ENCODE data around the gene ZNF346. TPM values are rescaled to one million over a fixed set of nuclear protein-coding genes. Genes with fewer than 3 reads are reported as not detected.
A peak's percentile ranks its signal among the peaks of the same experiment; 100 is the strongest.

The ZNF346 gene
- total RNA-seq, 2 donors from 2014 or later, result 9.1 to 11.2 TPM

- Histone ChIP-seq H3K4me1 (no peaks in the 10 kb centered on the region), H3K9me3 (no peaks in the 10 kb centered on the region), H3K36me3 (no peaks in the 10 kb centered on the region), H3K27me3 (no peaks in the 10 kb centered on the region), H3K4me3 (no peak overlapping the region), H3K9ac (ENCODE audit: low read depth in 2 of 2, low read length in 2 of 2) (no peak overlapping the region), H3K27ac (no peak overlapping the region)
- TF ChIP-seq CTCF (IDR thresholded peaks at IDR 0.05), result no peak
- intact Hi-C loops (cut with DNase I), result loop anchor here (2.0 to 10.0 kb wide), 3 partner anchors 33 to 453 kb away; partner anchors contain the start of gene MXD3
- DNase-seq, result no peak
Measured at GRCh38 chr5:177109810-177110209, 87.3 kb downstream of the ZNF346 start.

DNA sequence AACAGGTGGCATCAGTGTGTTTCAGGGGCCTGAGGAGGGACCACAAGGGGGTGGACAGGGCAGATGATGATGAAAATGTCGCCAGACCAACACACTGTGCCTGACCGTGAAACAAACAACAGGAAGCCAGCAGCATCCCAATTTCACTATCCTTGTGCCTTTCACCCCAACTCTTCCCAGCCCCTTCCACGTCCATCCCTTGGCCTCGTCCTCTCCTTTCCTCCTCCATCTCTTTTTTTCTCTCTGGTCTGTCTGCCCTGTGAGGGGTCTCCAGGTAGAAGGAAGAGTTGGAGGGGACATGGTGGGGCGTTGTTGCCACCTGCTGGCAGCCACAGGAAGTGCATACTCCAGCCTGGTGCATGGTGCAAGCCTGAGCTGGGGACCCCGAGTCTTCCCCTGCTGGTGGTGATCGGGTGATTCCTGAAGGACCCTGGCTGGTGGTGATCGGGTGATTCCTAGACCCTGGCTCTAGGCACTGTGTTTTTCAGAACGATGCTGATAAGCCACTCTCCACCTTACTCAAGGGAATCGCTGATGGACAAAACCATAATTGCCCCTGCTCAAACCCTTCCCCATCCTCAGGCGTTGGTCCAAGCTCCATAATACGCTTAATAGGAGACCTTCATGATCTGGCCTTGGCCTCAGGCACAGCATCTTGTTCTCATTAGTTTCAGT, 89.4 kb downstream of the ZNF346 start:
- intact Hi-C loops (cut with DNase I), result loop anchor here (2.0 to 10.0 kb wide), 3 partner anchors 35 to 455 kb away; partner anchors contain the start of gene MXD3
- no peak overlapping the region for H3K9ac ChIP-seq (ENCODE audit: low read depth in 2 of 2, low read length in 2 of 2)
- H3K4me1 ChIP-seq, result no peaks in the 10 kb centered on the region
- H3K4me3 ChIP-seq, result no peak overlapping the region
- peak; percentile 96 for TF ChIP-seq CTCF (IDR thresholded peaks at IDR 0.05)
- H3K36me3 ChIP-seq, result no peaks in the 10 kb centered on the region
- DNase-seq, result peak; percentile 70
- no peaks in the 10 kb centered on the region for H3K27me3 ChIP-seq
- H3K27ac ChIP-seq, result no peak overlapping the region
- H3K9me3 ChIP-seq, result no peaks in the 10 kb centered on the region

- DNase-seq, result no peak
Measured at GRCh38 chr5:177112589-177113220, 90.2 kb downstream of the ZNF346 start.

DNA sequence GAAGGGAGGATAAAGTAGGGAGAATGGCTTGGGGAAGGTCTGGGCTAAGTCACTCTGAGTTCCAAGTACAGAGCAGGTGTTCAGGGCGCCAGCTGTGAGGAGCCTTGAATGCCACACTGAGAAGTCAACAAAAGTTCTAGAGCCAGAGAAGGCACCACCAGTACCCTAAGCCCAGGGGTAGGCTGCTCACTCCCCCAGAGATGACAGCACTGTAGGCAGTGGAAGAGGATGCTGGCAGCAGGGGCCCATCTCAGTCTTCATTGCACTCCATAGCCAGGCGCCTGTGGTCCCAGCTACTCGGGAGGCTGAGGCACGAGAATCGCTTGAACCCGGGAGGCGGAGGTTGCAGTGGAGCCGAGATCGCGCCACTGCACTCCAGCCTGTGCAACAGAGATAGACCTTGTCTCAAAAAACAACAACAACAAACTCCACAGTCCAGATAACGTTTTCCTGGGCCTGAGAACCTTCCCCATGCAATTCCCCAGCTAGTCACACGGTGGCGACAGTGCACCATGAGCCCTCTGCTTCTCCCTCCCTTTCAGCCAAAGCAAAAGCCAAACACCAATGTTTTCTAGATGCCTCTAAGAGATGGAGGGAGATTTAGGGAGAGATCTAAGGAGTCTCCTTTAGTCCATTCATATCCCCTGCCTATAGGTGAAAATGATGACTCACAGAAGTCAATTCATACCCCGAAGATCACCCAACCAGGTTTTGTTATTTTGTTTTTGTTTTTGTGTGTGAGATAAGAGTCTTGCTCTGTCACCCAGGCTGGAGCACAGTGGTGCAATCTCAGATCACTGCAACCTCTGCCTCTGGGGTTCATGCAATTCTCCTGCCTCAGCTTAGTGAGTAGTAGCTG, 91.3 kb downstream of the ZNF346 start:
- Histone ChIP-seq H3K27me3 (no peaks in the 10 kb centered on the region), H3K36me3 (no peaks in the 10 kb centered on the region), H3K4me1 (peaks cover 3% of the 10 kb centered on the region), H3K9ac (ENCODE audit: low read depth in 2 of 2, low read length in 2 of 2) (no peak overlapping the region), H3K4me3 (no peak overlapping the region), H3K27ac (no peak overlapping the region), H3K9me3 (no peaks in the 10 kb centered on the region)
- peak; percentile 84 for DNase-seq
- TF ChIP-seq CTCF (IDR thresholded peaks at IDR 0.05), result peak; percentile 97
- intact Hi-C loops (cut with DNase I), result loop anchor here (5.0 to 10.0 kb wide), 2 partner anchors 201 to 456 kb away; partner anchors contain the start of gene MXD3

More at GRCh38 chr5:177112589-177113220, 90.2 kb downstream of the ZNF346 start:
- H3K9me3 ChIP-seq, result no peaks in the 10 kb centered on the region
- no peak overlapping the region for H3K9ac ChIP-seq (ENCODE audit: low read depth in 2 of 2, low read length in 2 of 2)
- H3K27me3 ChIP-seq, result no peaks in the 10 kb centered on the region
- no peaks in the 10 kb centered on the region for H3K36me3 ChIP-seq
- no peak overlapping the region for H3K27ac ChIP-seq
- H3K4me3 ChIP-seq, result no peak overlapping the region
- intact Hi-C loops (cut with DNase I), result loop anchor here (5.0 to 10.0 kb wide), 2 partner anchors 202 to 455 kb away; partner anchors contain the start of gene MXD3
- H3K4me1 ChIP-seq, result peaks cover 3% of the 10 kb centered on the region
- TF ChIP-seq CTCF (IDR thresholded peaks at IDR 0.05), result no peak
